GM12891 (cell line): Measurements from ENCODE around the gene GLE1.

Source experiments
- POLR2A ChIP-seq: IDR thresholded peaks from 2 replicates; pipeline ENCODE4 v1.6.1; 2011; ENCODE audit warnings: low read depth, low read length, control low read depth
- TAF1 ChIP-seq: IDR thresholded peaks from 2 replicates; pipeline ENCODE4 v1.6.1; 2011; ENCODE audit warnings: low read depth, low read length, control low read depth

- TF ChIP-seq POLR2A, result no peak
- TF ChIP-seq TAF1, result no peak
Observed at GRCh38 chr9:128521956-128522355, 17.4 kb downstream of the GLE1 start.
